GM23248 (cell line): ENCODE results near the gene NCOA1.

Experiments
- EZH2 ChIP-seq: fragments of 200-600 bp; sonication (generic); IDR thresholded peaks from 2 replicates; pipeline ENCODE4 v1.6.1; 2018; ENCODE audit warnings: antibody characterized with exemption, mild to moderate bottlenecking; ENCODE audit not compliant: insufficient read depth, poor library complexity, severe bottlenecking
- EZH2phosphoT487 ChIP-seq: fragments of 200-600 bp; sonication (generic); IDR thresholded peaks from 2 replicates; pipeline ENCODE4 v1.6.1; 2018; ENCODE audit warnings: antibody characterized with exemption, moderate library complexity, mild to moderate bottlenecking, low read depth; ENCODE audit not compliant: insufficient read depth

- no peak for TF ChIP-seq EZH2
- TF ChIP-seq EZH2phosphoT487: no peak
Measured at GRCh38 chr2:24818721-24819167, 327.7 kb downstream of the NCOA1 start.
